Suppressor macrophage treated with lipopolysaccharide for 4 hours (primary cell): ENCODE results near the gene COMT.

ENCODE experiments used
- DNase-seq: peaks from one replicate; pipeline ENCODE4 v3.0.0-alpha.2; 2020

The COMT gene

GRCh38 chr22:19984201-19984753, 42.7 kb downstream of the COMT start:
- DNase-seq: no peak

- DNase-seq: no peak
Measured at GRCh38 chr22:19984851-19985811, 43.6 kb downstream of the COMT start.

GRCh38 chr22:19986011-19986409, 44.4 kb downstream of the COMT start:
- DNase-seq: no peak

- peak; percentile 84 for DNase-seq
Measured at GRCh38 chr22:19986410-19987341, 45.1 kb downstream of the COMT start.

GRCh38 chr22:19987394-19988306, 46.1 kb downstream of the COMT start:
- no peak for DNase-seq

GRCh38 chr22:19988331-19988808, 46.8 kb downstream of the COMT start:
- DNase-seq: no peak

GRCh38 chr22:19988965-19989724, 47.6 kb downstream of the COMT start:
- no peak for DNase-seq

- DNase-seq: no peak
Measured at GRCh38 chr22:19989725-19990067, 48.1 kb downstream of the COMT start.

GRCh38 chr22:19990188-19990587, 48.6 kb downstream of the COMT start:
- no peak for DNase-seq

- no peak for DNase-seq
Measured at GRCh38 chr22:19990609-19991394, 49.2 kb downstream of the COMT start.

- no peak for DNase-seq
Measured at GRCh38 chr22:19991395-19991644, 49.7 kb downstream of the COMT start.

GRCh38 chr22:19991645-19992451, 50.3 kb downstream of the COMT start:
- no peak for DNase-seq

- DNase-seq: no peak
Measured at GRCh38 chr22:19992481-19992911, 50.9 kb downstream of the COMT start.

- DNase-seq: no peak
Measured at GRCh38 chr22:19992921-19993355, 51.4 kb downstream of the COMT start.

GRCh38 chr22:19993926-19994325, 52.4 kb downstream of the COMT start:
- no peak for DNase-seq

- DNase-seq: no peak
Measured at GRCh38 chr22:19994851-19995610, 53.5 kb downstream of the COMT start.

- no peak for DNase-seq
Measured at GRCh38 chr22:19995611-19996339, 54.2 kb downstream of the COMT start.

GRCh38 chr22:19996694-19997384, 55.3 kb downstream of the COMT start:
- DNase-seq: no peak
